ENCODE data around the gene SREK1. TPM values are rescaled to one million over a fixed set of nuclear protein-coding genes. Genes with fewer than 3 reads are reported as not detected.
"Not testable (repeated sequence)": the region's sequence is repeated elsewhere in the genome, so short reads cannot be mapped to it uniquely, and the experiment has no call there.

SREK1 gene
- total RNA-seq, 6 experiments from 2014 or later = 20.9 to 44.4 (median 34.2) TPM

DNA sequence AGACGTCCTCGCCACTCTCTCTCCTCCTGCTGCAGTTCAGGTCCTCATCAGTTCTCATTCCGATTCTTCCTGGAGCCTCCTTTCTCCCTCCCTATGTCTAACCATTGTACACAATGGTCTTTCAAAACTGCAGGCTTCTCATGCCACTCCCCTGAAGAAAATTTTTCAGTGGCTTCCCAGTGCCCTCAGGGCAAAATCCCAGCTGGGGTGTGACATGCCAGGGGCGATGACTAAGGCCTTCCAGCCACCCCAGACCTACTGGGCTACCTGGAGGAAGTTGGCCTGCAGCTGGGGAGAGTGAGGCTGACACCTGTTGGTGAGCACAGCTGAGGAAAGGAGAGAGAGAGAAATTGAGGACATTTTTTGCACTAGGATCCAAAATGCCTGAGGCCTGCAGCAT lies 65.2 kb downstream of the SREK1 start:
- no peaks in the 10 kb centered on the region for H3K36me3 ChIP-seq
- ATAC-seq (peak in 1 of 4 donors; percentile 22), DNase-seq (no peak)
- H3K27ac ChIP-seq = no peak overlapping the region
- WGBS (ENCODE audit: insufficient coverage, low coverage, low lambda C conversion rate, missing lambda C conversion rate) = 83% methylated on average over 4 of the region's 4 CpGs
- H3K4me1 ChIP-seq = no peaks in the 10 kb centered on the region
- H3K27me3 ChIP-seq = no peaks in the 10 kb centered on the region
- no peak overlapping the region for H3K4me3 ChIP-seq
- intact Hi-C loops (cut with DNase I) = no loop called here
- no peak for TF ChIP-seq POLR2A (IDR thresholded peaks at IDR 0.05)
- TF ChIP-seq, protein P1, sequence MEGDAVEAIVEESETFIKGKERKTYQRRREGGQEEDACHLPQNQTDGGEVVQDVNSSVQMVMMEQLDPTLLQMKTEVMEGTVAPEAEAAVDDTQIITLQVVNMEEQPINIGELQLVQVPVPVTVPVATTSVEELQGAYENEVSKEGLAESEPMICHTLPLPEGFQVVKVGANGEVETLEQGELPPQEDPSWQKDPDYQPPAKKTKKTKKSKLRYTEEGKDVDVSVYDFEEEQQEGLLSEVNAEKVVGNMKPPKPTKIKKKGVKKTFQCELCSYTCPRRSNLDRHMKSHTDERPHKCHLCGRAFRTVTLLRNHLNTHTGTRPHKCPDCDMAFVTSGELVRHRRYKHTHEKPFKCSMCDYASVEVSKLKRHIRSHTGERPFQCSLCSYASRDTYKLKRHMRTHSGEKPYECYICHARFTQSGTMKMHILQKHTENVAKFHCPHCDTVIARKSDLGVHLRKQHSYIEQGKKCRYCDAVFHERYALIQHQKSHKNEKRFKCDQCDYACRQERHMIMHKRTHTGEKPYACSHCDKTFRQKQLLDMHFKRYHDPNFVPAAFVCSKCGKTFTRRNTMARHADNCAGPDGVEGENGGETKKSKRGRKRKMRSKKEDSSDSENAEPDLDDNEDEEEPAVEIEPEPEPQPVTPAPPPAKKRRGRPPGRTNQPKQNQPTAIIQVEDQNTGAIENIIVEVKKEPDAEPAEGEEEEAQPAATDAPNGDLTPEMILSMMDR (IDR thresholded peaks at IDR 0.05) = no peak
- no peaks in the 10 kb centered on the region for H3K9me3 ChIP-seq

DNA sequence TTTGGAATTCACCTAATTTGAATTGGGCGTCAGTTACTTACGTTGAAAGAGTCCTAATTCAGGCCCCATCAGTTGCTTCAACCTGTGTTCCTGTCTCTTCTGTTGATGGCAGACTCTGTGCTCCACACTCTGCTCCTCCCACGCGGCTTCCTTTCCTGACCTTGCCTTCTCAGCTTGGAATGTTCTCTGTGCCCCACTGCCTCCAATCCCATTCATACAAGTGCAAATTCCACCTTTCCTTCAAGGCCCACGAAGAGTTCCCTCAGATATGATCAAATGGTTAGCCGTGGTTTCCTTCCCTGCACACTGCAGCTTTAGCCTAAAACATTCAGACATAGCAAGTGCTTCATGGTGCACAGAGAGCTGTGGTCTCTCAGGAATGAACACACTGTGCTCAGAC lies 65.7 kb downstream of the SREK1 start:
- ATAC-seq = no peak
- intact Hi-C loops (cut with DNase I) = no loop called here

DNA sequence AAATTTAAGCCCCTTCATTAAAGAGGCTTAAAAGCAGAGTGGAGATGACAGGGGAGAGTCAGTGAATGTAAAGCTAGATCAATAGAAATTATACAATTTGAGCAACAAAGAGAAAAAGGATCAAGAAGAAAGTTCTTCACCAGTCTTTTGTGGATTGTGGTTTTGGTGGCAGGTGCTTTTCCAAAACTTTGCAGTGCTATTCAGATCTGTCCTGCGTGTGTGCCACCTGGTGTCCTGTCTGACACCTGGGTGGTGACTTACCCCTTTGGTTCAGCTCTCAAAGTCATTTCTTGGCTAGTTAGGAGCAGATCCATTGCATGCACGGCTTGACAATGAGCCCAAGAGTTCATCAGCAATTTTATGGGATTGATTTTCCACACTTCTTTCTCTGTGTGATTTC lies 69.4 kb downstream of the SREK1 start:
- DNase-seq (no peak), ATAC-seq (no peak)
- no peak overlapping the region for H3K4me3 ChIP-seq
- H3K36me3 ChIP-seq = no peaks in the 10 kb centered on the region
- TF ChIP-seq, protein P1 (IDR thresholded peaks at IDR 0.05) = no peak
- no peak for TF ChIP-seq POLR2A (IDR thresholded peaks at IDR 0.05)
- no peak overlapping the region for H3K27ac ChIP-seq
- H3K27me3 ChIP-seq = no peaks in the 10 kb centered on the region
- no peaks in the 10 kb centered on the region for H3K4me1 ChIP-seq
- intact Hi-C loops (cut with DNase I) = no loop called here
- no peaks in the 10 kb centered on the region for H3K9me3 ChIP-seq
- WGBS (ENCODE audit: insufficient coverage, low coverage, low lambda C conversion rate, missing lambda C conversion rate) = 62% methylated on average over 2 of the region's 2 CpGs

More for the DNA sequence above, 65.7 kb downstream of the SREK1 start:
- Histone ChIP-seq H3K36me3 (no peaks in the 10 kb centered on the region), H3K4me3 (no peak overlapping the region), H3K27me3 (no peaks in the 10 kb centered on the region), H3K9me3 (no peaks in the 10 kb centered on the region), H3K27ac (no peak overlapping the region), H3K4me1 (no peaks in the 10 kb centered on the region)
- WGBS (ENCODE audit: insufficient coverage, low coverage, low lambda C conversion rate, missing lambda C conversion rate) = 80% methylated on average over 5 of the region's 6 CpGs
- TF ChIP-seq POLR2A (IDR thresholded peaks at IDR 0.05) = no peak
- TF ChIP-seq, protein P1 (IDR thresholded peaks at IDR 0.05) = no peak
- DNase-seq = no peak

DNA sequence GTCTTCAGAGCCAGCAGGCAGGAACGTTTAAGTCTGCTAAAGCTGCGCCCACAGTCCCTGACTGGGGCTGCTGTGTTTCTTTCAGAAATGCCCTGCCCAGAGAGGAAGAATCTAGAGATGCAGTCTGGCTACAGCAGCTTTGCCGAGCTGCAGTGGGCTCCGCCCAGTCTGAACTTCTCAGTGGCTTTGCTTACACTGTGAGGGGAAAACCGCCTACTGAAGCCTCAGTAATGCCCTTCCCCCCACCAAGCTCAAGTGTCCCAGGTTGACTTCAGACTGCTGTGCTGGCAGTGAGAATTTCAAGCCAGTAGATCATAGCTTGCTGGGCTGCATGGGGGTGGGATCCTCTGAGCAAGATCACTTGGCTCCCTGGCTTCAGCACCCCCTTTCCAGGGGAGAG lies 78.4 kb downstream of the SREK1 start:
- intact Hi-C loops (cut with DNase I) = no loop called here
- DNase-seq (no peak), ATAC-seq (no peak)
- Histone ChIP-seq H3K27ac (no peak overlapping the region), H3K4me1 (no peaks in the 10 kb centered on the region), H3K36me3 (no peaks in the 10 kb centered on the region), H3K4me3 (no peak overlapping the region), H3K9me3 (no peaks in the 10 kb centered on the region), H3K27me3 (no peaks in the 10 kb centered on the region)
- no CpG with 5 or more reads among the region's 5 CpGs for WGBS (ENCODE audit: insufficient coverage, low coverage, low lambda C conversion rate, missing lambda C conversion rate)
- no peak for TF ChIP-seq POLR2A (IDR thresholded peaks at IDR 0.05)
- TF ChIP-seq, protein P1 (IDR thresholded peaks at IDR 0.05) = no peak

DNA sequence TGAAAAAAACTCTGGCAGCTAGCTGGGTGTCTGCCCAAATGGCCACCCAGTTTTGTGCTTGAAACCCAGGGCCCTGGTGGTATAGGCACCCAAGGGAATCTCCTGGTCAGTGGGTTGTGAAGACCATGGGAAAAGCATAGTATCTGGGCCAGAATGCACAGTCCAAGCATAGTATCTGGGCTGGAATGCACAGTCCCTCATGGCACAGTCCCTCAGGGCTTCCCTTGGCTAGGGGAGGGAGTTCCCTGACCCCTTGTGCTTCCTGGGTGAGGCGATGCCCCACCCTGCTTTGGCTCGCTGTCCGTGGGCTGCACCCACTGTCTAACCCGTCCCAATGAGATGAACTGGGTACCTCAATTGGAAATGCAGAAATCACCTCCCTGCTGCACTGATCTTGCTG lies 78.8 kb downstream of the SREK1 start:
- H3K27me3 ChIP-seq; ATAC-seq; H3K9me3 ChIP-seq; H3K4me3 ChIP-seq; H3K27ac ChIP-seq; DNase-seq; intact Hi-C loops (cut with DNase I); H3K36me3 ChIP-seq; H3K4me1 ChIP-seq: not testable (repeated sequence)
- 100% methylated on average over 1 of the region's 4 CpGs for WGBS (ENCODE audit: insufficient coverage, low coverage, low lambda C conversion rate, missing lambda C conversion rate)
